ENCODE data around the gene ARMH3.
A peak's percentile ranks its signal among the peaks of the same experiment; 100 is the strongest.

ARMH3 gene

GRCh38 chr10:101848408-101848807, 207.6 kb downstream of the ARMH3 start:
- DNase-seq, result no peak

GRCh38 chr10:101845893-101846292, 210.1 kb downstream of the ARMH3 start:
- no peak for DNase-seq

GRCh38 chr10:101843032-101844021, 212.6 kb downstream of the ARMH3 start, which contains the start of gene KCNIP2:
Gene KCNIP2 (minus strand): TSS chr10:101843800. CDS start chr10:101843568, 232 bp downstream.
- peak; percentile 68 for DNase-seq

GRCh38 chr10:101841826-101842225, 214.1 kb downstream of the ARMH3 start:
- DNase-seq, result no peak

GRCh38 chr10:101840741-101841453, 215.1 kb downstream of the ARMH3 start:
- DNase-seq, result peak; percentile 81

GRCh38 chr10:101840102-101840684, 215.8 kb downstream of the ARMH3 start:
- peak; percentile 47 for DNase-seq

GRCh38 chr10:101839416-101840063, 216.4 kb downstream of the ARMH3 start:
- DNase-seq, result peak; percentile 69

GRCh38 chr10:101839002-101839401, 217.0 kb downstream of the ARMH3 start:
- DNase-seq, result no peak

- no peak for DNase-seq
These were observed 217.5 kb downstream of the ARMH3 start for GRCh38 chr10:101838416-101838970.

- no peak for DNase-seq
These were observed 218.2 kb downstream of the ARMH3 start for GRCh38 chr10:101837748-101838147.

GRCh38 chr10:101835362-101835761, 220.6 kb downstream of the ARMH3 start:
- DNase-seq, result no peak

GRCh38 chr10:101834341-101834740, 221.6 kb downstream of the ARMH3 start:
- peak; percentile 33 for DNase-seq

GRCh38 chr10:101833466-101833865, 222.5 kb downstream of the ARMH3 start:
- DNase-seq, result no peak

GRCh38 chr10:101832325-101832771, 223.6 kb downstream of the ARMH3 start:
- no peak for DNase-seq

GRCh38 chr10:101831169-101831811, 224.7 kb downstream of the ARMH3 start:
- no peak for DNase-seq

GRCh38 chr10:101830322-101831168, 225.4 kb downstream of the ARMH3 start:
- peak; percentile 95 for DNase-seq

GRCh38 chr10:101829561-101830315, 226.2 kb downstream of the ARMH3 start:
- peak; percentile 78 for DNase-seq

GRCh38 chr10:101828766-101829551, 227.0 kb downstream of the ARMH3 start:
- DNase-seq, result no peak

- DNase-seq, result no peak
These were observed 227.9 kb downstream of the ARMH3 start for GRCh38 chr10:101827919-101828600.
